HG02798 (cell line): ENCODE measurements around the gene ZKSCAN8.

Experiments
- ATAC-seq: cut with Tn5 transposase; IDR thresholded peaks from one replicate; pipeline ENCODE4 v1.9.1; 2021; ENCODE audit warnings: mild to moderate bottlenecking; ENCODE audit not compliant: unreplicated experiment, poor library complexity

ZKSCAN8 gene

DNA sequence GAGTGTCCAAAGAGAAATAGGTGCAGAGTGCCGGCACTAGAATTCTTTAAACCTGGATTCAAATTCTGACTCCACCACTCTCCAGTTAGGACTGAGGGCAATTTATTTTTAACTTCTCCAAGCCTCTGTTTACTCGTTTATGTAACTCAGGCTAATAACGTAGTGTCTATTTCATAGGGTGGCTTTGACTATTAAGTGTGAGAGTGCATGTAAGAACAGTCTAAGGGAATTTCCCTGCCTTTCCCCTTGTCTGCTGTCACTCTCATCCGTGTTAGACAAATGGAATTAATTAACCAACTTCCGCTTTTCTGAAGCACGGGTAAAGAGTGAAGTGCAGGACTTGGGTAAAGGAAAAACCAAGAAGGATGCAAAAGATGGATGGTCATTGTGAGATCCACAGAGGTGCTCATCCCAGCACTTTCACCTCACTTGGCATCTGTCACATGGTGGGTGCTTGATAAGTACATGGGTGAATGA is 4.1 kb upstream of the ZKSCAN8 start:
- ATAC-seq = peak; percentile 30

DNA sequence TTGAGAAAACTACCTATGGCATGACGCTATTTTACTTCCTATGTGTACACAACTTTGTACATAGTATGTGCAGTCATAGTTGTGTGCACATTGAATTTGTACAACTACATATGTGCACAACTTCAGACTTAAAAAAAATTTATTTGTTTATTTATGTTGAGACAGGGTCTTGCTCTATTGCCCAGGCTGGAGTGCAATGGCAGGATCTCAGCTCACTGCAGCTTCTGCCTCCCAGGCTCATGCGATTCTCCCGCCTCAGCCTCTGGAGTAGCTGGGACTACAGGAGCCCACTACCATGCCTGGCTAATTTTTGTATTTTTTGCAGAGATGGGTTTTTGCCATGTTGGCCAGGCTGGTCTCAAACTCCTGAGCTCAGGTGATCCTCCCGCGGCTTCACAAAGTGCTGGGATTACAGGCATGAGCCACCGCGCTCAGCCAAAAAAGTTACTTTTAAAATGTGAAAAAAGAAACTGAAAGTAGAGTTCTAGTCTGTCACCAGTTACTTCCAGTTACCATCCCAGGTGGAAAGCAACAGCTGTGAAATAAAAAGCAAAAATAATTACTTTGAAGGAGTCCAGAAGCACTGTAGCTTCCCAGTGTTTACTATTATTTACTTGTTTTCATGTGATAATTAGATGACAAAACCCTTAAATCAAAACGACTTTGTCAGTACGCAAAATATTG is 1.7 kb upstream of the ZKSCAN8 start:
- no peak for ATAC-seq

DNA sequence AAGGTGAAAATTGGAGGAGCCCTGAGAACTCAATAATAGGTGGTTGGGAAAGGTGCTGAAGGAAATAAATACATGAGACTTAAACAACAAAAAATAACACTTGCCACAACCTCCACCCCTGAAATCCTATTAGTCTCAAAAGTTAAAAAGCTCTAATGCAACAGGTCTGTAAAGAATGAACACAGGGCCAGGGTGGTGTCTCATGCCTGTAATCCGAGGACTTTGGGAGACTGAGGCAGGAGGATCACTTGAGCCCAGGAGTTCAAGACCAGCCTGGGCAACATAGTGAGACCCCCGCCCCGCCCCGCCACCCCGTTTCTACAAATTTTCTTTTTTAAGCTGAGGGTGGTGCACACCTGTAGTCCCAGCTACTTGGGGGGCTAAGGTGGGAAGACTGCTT is 1.1 kb upstream of the ZKSCAN8 start:
- no peak for ATAC-seq

DNA sequence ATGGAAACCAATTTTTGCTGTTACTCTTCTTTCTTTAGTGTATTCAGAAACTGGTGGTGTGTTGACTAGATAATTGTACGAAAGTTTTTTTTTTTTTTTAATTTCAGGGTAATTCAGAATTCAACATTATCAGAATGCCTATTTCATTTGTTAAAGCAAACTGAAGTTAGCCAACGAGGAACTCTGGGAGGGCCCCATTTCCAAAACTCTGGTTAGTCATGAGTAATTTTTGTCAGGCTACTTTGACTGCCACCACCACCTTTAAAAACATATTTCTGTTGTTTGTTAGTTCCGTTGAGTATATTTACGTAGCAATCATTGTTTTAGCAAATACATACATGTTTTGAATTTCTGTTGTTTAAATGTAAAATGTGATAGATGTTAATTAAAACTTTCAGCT is 763 bp downstream of the ZKSCAN8 start:
- no peak for ATAC-seq

DNA sequence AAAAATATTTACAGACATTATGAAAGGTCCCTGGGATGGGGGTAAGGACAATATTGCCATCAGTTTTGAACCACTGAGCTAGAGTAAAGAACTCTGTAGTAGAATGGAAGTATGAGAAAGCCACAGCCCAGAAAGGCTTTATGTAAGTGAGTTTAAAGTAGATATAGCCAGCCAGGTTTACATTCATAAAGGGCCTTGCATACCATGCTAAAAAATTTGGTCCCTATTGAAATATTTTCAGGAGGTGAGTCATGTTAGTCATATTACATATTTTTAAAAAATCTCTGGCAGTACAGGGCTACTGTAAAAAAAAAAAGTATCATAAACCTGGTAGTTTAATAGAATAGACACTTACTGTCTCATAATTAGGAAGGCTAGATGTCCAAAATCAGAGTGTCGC is 3.5 kb downstream of the ZKSCAN8 start:
- no peak for ATAC-seq

DNA sequence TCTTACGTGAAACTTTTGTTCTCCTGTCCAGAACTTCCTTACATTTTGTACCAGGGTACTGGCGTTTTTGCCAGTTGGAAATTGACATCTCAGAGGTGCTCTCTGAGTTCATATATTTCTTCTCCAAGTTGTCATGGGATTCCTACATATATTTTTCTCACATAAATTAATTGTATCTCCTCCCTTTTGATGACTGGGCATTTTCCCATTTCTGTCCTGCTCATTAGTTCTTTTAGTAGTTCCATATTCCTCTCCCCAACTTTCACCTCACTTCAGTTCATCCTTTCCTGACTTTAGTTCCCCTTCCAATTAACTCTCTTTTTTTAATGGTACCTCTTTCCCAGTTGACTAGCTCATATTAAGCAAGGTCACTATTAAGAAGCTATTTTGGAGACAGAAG is 10.8 kb downstream of the ZKSCAN8 start:
- no peak for ATAC-seq

DNA sequence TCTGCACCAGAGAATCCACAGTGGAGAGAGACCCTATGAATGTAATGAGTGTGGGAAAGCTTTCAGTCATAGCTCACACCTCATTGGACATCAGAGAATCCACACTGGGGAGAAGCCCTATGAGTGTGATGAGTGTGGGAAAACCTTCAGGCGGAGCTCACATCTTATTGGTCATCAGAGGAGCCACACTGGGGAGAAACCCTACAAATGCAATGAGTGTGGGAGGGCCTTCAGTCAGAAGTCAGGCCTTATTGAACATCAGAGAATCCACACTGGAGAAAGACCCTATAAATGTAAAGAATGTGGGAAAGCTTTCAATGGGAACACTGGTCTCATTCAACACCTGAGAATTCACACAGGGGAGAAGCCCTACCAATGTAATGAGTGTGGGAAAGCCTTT is 11.9 kb downstream of the ZKSCAN8 start:
- no peak for ATAC-seq

DNA sequence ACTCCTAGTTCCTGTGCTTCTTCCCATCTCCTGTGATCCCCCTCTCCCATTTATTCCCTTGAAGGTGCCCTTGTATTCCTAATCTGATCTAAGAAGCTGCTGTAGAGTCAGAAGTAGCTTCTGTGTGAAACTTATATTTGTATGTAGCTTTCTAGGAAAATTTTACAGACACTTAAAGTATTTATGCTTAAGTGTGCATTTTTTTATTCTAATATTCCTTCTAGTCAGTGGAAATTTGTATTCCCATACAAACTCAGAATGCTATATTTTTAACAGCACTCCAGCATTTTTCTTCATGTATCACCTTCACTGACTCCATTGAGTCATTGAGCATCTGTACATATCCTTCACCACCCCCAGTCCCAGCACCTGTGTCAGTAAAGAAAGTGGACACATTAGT is 12.7 kb downstream of the ZKSCAN8 start:
- ATAC-seq = no peak

DNA sequence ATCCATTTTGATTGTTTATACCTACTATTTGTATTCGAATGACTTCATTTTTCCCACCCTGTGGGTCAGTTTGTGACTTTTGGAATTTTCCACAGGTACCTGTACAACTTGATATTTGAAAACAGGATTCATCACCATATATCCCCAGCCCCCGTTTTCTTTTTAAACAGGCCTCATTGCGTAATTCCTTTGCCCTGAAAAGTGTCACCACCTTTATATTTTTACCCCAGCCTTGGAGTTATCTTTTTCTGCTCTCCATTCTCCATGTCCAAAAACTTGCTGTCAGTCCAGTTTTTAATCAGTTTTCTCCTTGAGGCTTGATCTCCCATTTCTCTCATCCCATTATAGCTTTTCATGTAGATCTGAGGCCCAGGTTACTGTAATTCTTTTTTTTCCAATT is 16.6 kb downstream of the ZKSCAN8 start:
- ATAC-seq = no peak

DNA sequence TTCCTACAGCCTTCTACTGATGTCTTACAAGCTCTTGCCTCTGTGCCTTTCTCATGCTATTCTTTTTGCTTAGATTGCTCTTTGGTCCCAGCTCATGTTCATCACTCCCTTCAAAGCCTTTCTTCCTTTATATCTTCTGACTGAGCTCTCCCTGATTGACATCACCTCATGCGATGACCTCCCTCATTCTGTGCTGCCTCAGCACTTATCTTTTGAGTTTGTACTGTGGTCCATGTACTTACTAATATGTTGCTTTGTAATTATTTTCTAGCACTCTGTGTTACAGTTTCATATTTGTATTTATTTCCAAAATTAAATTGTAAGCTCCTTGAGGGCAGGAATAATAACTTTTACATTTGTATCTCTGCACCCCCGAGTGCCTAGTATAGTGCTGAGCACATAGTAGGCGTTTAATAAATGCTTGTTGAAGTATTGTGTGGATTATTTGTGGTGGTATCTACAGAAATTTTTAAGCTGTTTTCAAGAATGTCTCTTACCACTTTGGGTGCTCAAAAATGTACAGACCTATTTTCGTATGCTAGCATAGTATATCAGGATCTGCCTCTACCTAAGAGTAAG is 17.4 kb downstream of the ZKSCAN8 start:
- ATAC-seq = no peak

DNA sequence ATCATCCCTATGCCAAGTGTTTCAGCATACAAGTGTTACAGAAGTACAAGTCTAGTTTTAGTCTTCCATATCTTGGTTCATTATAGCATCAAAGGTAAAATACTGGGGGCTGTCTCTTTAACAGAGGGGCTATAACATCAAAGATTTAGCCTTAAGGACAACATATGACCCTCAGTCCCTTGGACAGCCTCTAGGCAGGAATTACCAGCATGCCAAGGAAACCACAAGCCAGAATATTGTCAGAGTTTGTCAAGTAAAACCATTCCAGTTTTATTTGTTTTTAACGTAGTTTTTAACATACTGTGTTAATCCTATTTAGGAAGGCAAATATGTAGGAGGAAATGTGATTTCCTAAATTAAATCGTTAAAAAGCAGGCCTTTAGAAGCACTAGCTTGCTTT is 18.6 kb downstream of the ZKSCAN8 start:
- ATAC-seq = no peak

DNA sequence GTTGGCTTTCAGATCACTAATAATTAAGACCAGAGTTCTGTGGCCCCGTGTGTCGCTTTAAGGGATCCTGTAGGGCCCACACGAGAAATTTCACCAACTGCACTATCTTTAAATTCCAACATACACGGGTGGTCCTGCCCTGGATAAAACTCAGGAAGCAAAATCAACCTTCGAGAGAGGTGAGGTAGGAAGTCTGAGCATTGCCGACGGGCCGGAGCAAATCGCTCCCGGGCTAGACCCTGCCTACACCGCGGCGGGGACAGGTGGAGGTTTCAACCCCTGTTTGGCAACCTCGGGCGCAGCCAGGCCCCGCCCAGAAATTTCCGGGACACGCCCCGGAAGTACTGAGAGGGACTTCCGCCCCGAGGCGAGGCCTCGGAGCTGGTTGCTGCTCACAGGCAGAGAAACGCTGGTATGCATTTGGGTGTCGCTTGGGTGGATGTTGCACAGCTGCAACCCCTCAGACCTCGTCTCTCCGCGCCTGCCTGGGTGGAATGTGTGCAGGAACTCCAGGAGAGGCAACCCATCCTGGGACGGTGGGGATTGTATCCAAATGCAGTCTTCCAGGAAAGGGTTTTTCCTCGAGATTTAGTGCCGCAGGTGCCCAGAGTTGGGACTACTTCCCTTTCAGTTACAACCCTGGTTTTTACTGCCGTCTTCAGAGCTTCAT is 19.9 kb downstream of the ZKSCAN8 start:
- peak; percentile 98 for ATAC-seq

DNA sequence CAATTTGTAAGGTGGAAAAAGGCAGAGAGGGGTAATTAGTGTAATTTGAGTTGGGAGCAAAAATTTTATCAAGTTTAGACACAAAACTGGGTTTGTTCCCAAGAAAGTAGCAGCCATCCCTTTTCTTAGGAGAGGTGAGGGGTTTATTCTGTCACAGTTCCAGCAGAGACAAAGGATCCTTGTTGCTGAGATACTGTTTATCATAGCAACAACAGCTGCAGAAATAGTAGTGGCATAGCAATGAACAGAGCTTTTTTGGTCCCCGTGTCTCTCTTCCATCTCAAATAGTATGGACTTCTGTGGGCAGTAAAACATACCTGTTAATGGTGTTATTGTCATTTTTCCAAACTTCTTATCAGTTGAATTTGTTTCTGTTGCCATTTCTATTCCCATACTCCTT is 23.9 kb downstream of the ZKSCAN8 start:
- ATAC-seq = no peak

DNA sequence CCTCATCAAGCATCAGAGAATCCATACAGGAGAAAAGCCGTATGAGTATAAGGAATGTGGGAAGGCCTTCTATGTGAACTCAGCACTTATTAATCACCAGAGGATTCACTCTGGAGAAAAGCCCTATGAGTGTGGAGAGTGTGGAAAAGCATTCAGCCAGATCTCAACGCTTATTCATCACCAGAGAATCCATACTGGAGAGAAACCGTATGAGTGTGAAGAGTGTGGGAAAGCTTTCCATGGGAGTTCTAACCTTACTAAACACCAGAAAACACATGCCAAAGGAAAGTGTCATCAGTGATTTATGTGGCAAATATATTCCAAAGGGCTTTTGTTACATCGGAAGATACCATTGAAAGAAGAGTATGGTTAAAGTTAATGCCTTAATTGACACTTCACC is 25.4 kb downstream of the ZKSCAN8 start:
- no peak for ATAC-seq

DNA sequence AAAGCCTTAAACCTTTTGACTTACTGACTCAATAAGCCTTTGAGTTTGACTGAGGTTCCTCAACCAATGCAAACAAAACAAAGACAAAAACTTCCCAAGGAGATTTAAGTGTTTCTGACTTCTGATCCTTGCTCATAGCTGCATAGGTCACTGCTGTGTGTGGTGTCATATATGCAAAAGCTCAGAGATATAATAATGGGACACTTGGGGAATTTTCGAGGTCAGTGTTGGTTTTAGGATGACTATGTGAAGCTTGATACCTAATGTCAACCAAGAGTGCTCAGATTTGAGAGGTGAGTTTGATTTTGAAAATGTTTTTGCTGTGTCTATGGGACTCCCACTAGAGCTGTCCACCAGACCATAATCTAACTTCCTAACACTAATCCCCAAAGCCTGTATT is 26.2 kb downstream of the ZKSCAN8 start:
- ATAC-seq = no peak

DNA sequence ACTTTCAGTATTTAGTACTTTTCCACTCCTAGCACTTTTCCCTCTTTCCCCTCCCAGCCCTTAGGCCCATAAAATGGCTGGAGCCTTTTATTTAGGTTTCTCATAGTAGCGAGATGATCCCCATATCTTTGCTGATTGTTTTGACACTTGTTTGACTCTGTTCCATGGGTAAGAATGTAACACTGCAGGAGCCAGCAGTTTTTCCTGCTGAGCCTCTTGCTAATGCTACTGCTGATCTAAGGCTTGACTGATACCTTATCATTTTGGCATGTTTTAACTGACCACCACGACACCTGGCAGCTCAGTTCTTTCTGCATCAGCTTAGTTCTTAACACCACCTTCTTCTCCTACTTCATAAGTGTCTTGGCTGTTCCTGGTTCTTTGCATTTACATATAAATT is 29.6 kb downstream of the ZKSCAN8 start:
- no peak for ATAC-seq

DNA sequence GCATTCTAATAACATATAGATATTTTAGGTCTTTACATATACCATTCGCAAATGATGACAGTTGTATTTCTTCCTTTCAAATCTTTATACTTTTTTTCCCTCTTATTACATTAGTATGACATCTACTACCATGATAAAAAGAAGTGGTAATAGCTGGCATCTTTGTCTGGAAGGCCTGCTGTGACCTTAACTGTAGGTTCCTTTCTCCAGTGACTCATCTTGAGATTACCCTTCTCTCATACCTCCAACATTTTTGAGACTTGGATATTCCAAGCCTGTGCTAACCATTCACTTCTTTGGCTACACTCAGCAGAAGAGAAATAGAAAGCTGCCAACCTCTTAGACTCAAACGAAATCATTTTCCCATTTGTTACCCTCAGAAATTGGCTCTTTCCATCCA is 30.3 kb downstream of the ZKSCAN8 start:
- ATAC-seq = no peak

DNA sequence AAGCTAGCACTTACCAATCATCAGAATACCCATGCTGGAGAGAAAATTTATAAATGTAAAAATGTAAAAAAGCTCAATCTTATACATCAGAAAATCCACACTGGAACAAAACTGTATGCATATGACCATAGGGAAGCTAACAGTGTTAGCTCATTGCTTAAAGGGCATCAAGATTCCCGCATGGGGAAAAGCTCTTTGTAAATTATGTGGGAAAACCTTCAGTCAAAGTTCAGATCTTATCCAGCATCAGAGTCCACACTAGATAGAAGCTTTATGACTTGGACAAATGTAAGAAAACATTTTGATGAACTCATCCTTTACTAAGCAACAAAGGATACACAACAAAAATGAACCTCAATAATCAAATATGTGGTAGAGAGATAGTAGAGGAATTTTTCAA is 34.7 kb downstream of the ZKSCAN8 start:
- no peak for ATAC-seq

DNA sequence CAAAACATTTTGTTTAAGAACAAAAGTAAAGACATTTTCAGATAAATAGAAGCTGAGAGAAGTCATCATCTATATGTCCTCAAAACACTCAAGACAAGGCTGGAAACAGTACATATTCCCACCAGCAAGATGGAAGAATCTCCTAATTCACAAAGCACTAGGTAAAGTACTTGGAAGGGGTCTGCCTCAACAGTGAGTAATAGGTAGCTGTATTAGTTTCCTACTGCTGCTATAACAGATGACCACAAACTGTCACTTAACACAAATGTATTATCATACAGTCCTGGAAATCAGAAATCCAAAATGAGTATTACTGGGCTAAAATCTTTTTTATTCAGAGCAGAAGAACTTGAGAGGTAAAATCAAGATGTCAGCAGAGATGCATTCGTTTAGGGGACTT is 40.6 kb downstream of the ZKSCAN8 start:
- no peak for ATAC-seq

DNA sequence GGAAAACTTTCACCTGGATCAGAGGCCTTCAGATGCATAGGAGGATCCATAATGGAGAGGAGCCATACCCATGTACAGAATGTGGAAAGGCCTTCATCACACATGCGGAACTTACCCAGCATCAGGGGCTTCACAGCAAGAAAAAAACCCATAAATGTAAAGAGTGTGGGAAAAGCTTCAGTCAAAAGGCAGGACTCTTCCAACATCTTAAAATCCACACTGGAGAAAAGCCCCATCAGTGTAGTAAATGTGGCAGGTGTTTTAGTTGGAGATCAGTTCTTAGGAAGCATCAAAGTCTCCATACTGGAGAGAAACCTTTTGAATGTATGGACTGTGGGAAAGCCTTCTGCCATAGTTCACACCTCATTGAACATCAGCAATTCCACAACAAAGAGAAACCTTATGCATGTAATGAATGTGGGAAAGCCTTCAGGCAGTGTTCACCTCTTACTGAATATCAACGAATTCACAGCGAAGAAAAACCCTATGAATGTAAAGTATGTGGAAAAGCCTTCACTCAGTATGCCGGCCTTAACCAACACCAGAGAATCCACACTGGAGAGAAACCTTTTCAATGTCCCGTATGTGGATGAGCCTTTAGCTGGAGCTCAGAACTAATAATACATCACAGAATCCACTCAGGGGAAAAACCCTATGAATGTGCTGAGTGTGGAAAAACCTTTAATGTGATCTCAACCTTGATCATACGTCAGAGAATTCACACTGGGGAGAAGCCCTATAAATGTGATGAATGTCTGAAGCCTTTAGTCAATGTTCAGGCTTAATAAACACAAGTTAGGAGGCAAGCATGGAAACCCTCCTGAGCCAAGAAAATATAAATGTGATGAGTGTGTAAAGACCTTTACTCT is 46.7 kb downstream of the ZKSCAN8 start:
- no peak for ATAC-seq

DNA sequence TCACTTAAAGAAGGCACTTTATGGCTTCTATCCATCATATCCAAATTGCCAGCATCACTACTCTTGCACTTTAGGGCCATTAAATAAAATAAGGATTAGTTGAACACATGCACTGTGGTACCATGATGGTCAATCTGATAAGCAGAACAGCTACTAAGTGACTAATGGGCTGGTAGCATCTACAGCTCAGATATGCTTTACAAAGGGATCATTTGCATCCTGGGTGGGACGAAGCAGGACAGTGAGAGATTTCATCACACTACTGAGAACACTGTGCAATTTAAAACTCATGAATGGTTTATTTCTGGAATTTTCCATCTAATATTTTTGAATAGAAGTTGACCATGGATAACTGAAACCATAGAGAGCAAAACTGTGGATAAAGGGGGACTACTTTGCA is 58.3 kb downstream of the ZKSCAN8 start:
- no peak for ATAC-seq
